GM19238 (cell line): ENCODE results near the gene ADGRD1.
"Not testable (repeated sequence)": the region's sequence is repeated elsewhere in the genome, so short reads cannot be mapped to it uniquely, and the experiment has no call there.

ENCODE experiments used
- DNase-seq: peaks from one replicate; pipeline ENCODE4 v3.0.0; 2011; ENCODE audit warnings: low spot score; ENCODE audit not compliant: insufficient read length

ADGRD1 gene

GRCh38 chr12:131116468-131117117 is 162.9 kb downstream of the ADGRD1 start:
- DNase-seq: no peak

- no peak for DNase-seq
Observed at GRCh38 chr12:131117438-131118245, 163.9 kb downstream of the ADGRD1 start.

- no peak for DNase-seq
Observed at GRCh38 chr12:131118371-131118770, 164.7 kb downstream of the ADGRD1 start.

- DNase-seq: not testable (repeated sequence)
Observed at GRCh38 chr12:131119345-131119744, 165.6 kb downstream of the ADGRD1 start.

- DNase-seq: no peak
Observed at GRCh38 chr12:131119936-131120335, 166.2 kb downstream of the ADGRD1 start.

GRCh38 chr12:131120831-131121271 is 167.1 kb downstream of the ADGRD1 start:
- no peak for DNase-seq

GRCh38 chr12:131121705-131122405 is 168.1 kb downstream of the ADGRD1 start:
- no peak for DNase-seq

- DNase-seq: no peak
Observed at GRCh38 chr12:131122631-131123030, 168.9 kb downstream of the ADGRD1 start.

GRCh38 chr12:131123817-131124216 is 170.1 kb downstream of the ADGRD1 start:
- no peak for DNase-seq

- no peak for DNase-seq
Observed at GRCh38 chr12:131124487-131125280, 171.0 kb downstream of the ADGRD1 start.

GRCh38 chr12:131126662-131127173 is 173.0 kb downstream of the ADGRD1 start:
- no peak for DNase-seq

GRCh38 chr12:131128556-131128955 is 174.8 kb downstream of the ADGRD1 start:
- DNase-seq: no peak

GRCh38 chr12:131128966-131129619 is 175.4 kb downstream of the ADGRD1 start:
- DNase-seq: not testable (repeated sequence)

- DNase-seq: no peak
Observed at GRCh38 chr12:131129839-131130238, 176.1 kb downstream of the ADGRD1 start.

GRCh38 chr12:131130311-131130911 is 176.7 kb downstream of the ADGRD1 start:
- DNase-seq: no peak

GRCh38 chr12:131131077-131131807 is 177.5 kb downstream of the ADGRD1 start:
- no peak for DNase-seq

GRCh38 chr12:131131808-131132117 is 178.1 kb downstream of the ADGRD1 start:
- DNase-seq: no peak

- DNase-seq: peak; percentile 75
Observed at GRCh38 chr12:131132118-131132892, 178.6 kb downstream of the ADGRD1 start.
